ENCODE measurements around the gene NLRP5.

The NLRP5 gene

DNA sequence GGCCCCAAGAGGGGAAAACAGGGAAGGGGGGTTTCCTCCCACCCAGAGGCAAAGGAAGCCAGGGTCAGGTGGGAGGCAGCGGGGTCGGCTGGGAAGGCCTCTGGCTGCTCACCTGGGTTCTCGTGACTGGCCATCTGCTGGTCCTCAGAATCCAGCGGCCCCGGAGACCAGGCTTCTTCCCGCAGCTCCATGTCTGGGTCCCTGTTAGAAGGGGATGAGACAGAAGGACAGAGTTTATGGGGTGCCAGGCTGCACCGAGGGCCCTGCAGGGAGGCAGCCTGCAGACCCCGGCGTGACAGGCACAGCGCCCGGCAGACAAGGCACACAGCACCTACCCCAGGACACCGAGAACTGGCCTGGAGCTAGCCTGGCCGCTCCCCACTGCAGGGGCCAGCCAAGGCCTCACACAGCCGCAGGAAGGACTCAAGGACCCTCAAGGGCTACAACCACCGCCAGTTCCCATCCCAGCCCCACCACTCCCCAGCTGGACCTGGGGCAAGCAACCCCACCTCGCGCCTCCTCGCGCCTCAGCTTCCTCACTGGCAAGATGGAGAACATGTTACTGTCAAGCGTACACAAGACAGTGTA lies 116.5 kb downstream of the NLRP5 start:
- CTCF ChIA-PET: interaction anchor here (0.6 to 1.9 kb wide), 3 partner anchors 22 to 354 kb away, joined by 4 to 5 read pairs (median 4); no protein-coding TSS in a partner anchor
- H3K27ac ChIP-seq (ENCODE audit: extremely low read depth, low read depth, low read length): no peak overlapping the region
- H3K4me3 ChIP-seq (ENCODE audit: low read depth, low read length): no peak overlapping the region
- POLR2A ChIA-PET: interaction anchor here (0.6 kb wide), 1 partner anchor 212 kb away, joined by 11 read pairs; the partner anchor contains the start of gene ZSCAN5A
- H3K9me3 ChIP-seq (ENCODE audit: control insufficient read depth, insufficient read depth, low read depth, low read length): no peaks in the 10 kb centered on the region
- TF ChIP-seq ZNF843 (tag by site-specific recombination; IDR thresholded peaks at IDR 0.05): no peak
- no peak for TF ChIP-seq ZBTB1 (tag by site-specific recombination; IDR thresholded peaks at IDR 0.05)
- no peak for TF ChIP-seq ZNF76 (tag by site-specific recombination; IDR thresholded peaks at IDR 0.05; ENCODE audit: borderline replicate concordance, low read depth)
- TF ChIP-seq, protein P1, sequence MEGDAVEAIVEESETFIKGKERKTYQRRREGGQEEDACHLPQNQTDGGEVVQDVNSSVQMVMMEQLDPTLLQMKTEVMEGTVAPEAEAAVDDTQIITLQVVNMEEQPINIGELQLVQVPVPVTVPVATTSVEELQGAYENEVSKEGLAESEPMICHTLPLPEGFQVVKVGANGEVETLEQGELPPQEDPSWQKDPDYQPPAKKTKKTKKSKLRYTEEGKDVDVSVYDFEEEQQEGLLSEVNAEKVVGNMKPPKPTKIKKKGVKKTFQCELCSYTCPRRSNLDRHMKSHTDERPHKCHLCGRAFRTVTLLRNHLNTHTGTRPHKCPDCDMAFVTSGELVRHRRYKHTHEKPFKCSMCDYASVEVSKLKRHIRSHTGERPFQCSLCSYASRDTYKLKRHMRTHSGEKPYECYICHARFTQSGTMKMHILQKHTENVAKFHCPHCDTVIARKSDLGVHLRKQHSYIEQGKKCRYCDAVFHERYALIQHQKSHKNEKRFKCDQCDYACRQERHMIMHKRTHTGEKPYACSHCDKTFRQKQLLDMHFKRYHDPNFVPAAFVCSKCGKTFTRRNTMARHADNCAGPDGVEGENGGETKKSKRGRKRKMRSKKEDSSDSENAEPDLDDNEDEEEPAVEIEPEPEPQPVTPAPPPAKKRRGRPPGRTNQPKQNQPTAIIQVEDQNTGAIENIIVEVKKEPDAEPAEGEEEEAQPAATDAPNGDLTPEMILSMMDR (tag by site-specific recombination; IDR thresholded peaks at IDR 0.05): no peak
- TF ChIP-seq ZNF223 (tag by site-specific recombination; IDR thresholded peaks at IDR 0.05): no peak
- TF ChIP-seq ZNF133 (tag by site-specific recombination; IDR thresholded peaks at IDR 0.05): no peak
- no peak for TF ChIP-seq ZIC2 (tag by site-specific recombination; IDR thresholded peaks at IDR 0.05)
- no peak for TF ChIP-seq ZNF776 (tag by site-specific recombination; IDR thresholded peaks at IDR 0.05; ENCODE audit: borderline replicate concordance)
- TF ChIP-seq ZNF558 (tag by site-specific recombination; IDR thresholded peaks at IDR 0.05): no peak
- peaks cover 10% of the 10 kb centered on the region for H3K4me1 ChIP-seq (ENCODE audit: control insufficient read depth, insufficient read depth, low read length)
- peaks cover 0 to 41% of the 10 kb centered on the region in 2 experiments; a peak in 2 of 3 replicates for H3K36me3 ChIP-seq (ENCODE audit: control insufficient read depth in 2 of 2, insufficient read depth in 1 of 2, low read length in 2 of 2)

DNA sequence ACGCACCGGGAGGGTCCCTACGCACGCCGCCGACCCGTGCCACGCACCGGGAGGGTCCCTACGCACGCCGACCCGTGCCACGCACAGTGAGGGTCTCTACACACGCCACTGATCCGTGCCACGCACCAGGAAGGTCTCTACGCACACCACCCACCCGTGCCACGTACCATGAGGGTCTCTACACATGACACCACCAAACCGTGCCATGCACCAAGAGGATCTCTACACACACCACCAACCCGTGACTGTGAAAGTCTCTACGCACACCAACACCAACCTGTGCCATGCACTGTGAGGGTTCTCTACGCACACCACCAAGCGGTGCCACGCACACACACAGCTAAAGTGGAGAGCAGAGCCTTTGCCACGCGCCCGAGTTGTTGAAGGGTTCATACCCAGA lies 117.8 kb downstream of the NLRP5 start:
- TF ChIP-seq ZNF37A (tag by site-specific recombination; IDR thresholded peaks at IDR 0.05): no peak
- TF ChIP-seq, protein P2, sequence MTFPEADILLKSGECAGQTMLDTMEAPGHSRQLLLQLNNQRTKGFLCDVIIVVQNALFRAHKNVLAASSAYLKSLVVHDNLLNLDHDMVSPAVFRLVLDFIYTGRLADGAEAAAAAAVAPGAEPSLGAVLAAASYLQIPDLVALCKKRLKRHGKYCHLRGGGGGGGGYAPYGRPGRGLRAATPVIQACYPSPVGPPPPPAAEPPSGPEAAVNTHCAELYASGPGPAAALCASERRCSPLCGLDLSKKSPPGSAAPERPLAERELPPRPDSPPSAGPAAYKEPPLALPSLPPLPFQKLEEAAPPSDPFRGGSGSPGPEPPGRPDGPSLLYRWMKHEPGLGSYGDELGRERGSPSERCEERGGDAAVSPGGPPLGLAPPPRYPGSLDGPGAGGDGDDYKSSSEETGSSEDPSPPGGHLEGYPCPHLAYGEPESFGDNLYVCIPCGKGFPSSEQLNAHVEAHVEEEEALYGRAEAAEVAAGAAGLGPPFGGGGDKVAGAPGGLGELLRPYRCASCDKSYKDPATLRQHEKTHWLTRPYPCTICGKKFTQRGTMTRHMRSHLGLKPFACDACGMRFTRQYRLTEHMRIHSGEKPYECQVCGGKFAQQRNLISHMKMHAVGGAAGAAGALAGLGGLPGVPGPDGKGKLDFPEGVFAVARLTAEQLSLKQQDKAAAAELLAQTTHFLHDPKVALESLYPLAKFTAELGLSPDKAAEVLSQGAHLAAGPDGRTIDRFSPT (tag by site-specific recombination; IDR thresholded peaks at IDR 0.05): peak; percentile 41; the same call in 1 of the 2 replicates
- TF ChIP-seq, protein P3, sequence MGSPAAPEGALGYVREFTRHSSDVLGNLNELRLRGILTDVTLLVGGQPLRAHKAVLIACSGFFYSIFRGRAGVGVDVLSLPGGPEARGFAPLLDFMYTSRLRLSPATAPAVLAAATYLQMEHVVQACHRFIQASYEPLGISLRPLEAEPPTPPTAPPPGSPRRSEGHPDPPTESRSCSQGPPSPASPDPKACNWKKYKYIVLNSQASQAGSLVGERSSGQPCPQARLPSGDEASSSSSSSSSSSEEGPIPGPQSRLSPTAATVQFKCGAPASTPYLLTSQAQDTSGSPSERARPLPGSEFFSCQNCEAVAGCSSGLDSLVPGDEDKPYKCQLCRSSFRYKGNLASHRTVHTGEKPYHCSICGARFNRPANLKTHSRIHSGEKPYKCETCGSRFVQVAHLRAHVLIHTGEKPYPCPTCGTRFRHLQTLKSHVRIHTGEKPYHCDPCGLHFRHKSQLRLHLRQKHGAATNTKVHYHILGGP (tag by site-specific recombination; IDR thresholded peaks at IDR 0.05): no peak
- Histone ChIP-seq H3K4me3 (ENCODE audit: low read depth, low read length) (no peak overlapping the region), H3K36me3 (ENCODE audit: control insufficient read depth in 2 of 2, insufficient read depth in 1 of 2, low read length in 2 of 2) (peaks cover 0 to 29% of the 10 kb centered on the region in 2 experiments; a peak in 2 of 3 replicates), H3K4me1 (ENCODE audit: control insufficient read depth, insufficient read depth, low read length) (peaks cover 10% of the 10 kb centered on the region), H3K27ac (ENCODE audit: extremely low read depth, low read depth, low read length) (no peak overlapping the region), H3K9me3 (ENCODE audit: control insufficient read depth, insufficient read depth, low read depth, low read length) (no peaks in the 10 kb centered on the region)
- CTCF ChIA-PET: interaction anchor here (0.6 to 1.7 kb wide), 9 partner anchors 9 to 1489 kb away, joined by 3 to 9 read pairs (median 4); no protein-coding TSS in a partner anchor
- POLR2A ChIA-PET: interaction anchor here (1.2 kb wide), 1 partner anchor 16 kb away, joined by 5 read pairs; the partner anchor contains the start of gene ZNF787

DNA sequence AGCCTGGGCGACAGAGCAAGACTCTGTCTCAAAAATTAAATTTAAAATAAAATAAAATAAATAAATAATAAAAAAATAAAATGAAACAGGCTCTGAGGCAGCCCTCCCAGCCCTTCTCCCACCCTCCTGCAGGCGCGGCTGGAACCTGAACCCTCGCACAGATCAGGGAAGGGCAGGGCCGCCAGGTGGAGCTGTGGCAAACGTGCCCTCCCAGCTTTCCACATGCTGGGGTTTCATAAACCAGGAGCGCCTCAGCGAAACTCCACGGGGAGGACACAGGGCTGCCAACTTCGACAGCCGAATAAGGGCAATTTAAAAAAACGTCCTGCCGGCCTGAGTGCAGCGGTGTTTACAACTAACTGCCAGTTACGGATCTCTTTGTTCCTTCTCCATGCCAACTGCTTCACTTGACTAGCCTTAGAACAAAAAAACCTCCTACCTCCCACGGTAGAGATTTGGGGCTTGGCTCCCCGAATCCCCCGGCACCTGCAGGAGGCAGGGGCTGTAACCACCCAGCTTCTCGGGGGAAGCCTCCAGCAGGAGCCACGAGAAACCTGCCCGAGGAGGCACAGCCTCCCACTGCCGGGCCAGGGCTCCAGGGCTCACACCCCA lies 118.6 kb downstream of the NLRP5 start:
- ChIA-PET POLR2A (interaction anchor here (1.2 kb wide), 1 partner anchor 16 kb away, joined by 5 read pairs; the partner anchor contains the start of gene ZNF787), CTCF (interaction anchor here (0.6 to 1.7 kb wide), 17 partner anchors 9 to 1851 kb away, joined by 3 to 9 read pairs (median 4); partner anchors contain the start of gene GALP)
- Histone ChIP-seq H3K27ac (ENCODE audit: extremely low read depth, low read depth, low read length) (0 out of 2 replicates have a peak overlapping the region, but pooled peaks have one; percentile 41), H3K4me3 (ENCODE audit: low read depth, low read length) (no peak overlapping the region), H3K4me1 (ENCODE audit: control insufficient read depth, insufficient read depth, low read length) (peaks cover 10% of the 10 kb centered on the region), H3K36me3 (ENCODE audit: control insufficient read depth in 2 of 2, insufficient read depth in 1 of 2, low read length in 2 of 2) (peaks cover 0 to 23% of the 10 kb centered on the region in 2 experiments; a peak in 2 of 3 replicates), H3K9me3 (ENCODE audit: control insufficient read depth, insufficient read depth, low read depth, low read length) (no peaks in the 10 kb centered on the region)
- TF ChIP-seq ZNF223 (tag by site-specific recombination; IDR thresholded peaks at IDR 0.05) (no peak), BCL11A (tag by site-specific recombination; IDR thresholded peaks at IDR 0.05; ENCODE audit: low read depth) (no peak), ZNF596 (tag by site-specific recombination; IDR thresholded peaks at IDR 0.05) (no peak), ZNF660 (tag by site-specific recombination; IDR thresholded peaks at IDR 0.05) (peak; percentile 87), ZNF76 (tag by site-specific recombination; IDR thresholded peaks at IDR 0.05; ENCODE audit: borderline replicate concordance, low read depth) (no peak), ZNF16 (tag by site-specific recombination; IDR thresholded peaks at IDR 0.05; ENCODE audit: low read depth) (no peak), ZBTB7A (tag by site-specific recombination; IDR thresholded peaks at IDR 0.05; ENCODE audit: low read depth) (no peak), KLF9 (tag by site-specific recombination; IDR thresholded peaks at IDR 0.05; ENCODE audit: low read depth) (no peak)
- TF ChIP-seq, protein P4, sequence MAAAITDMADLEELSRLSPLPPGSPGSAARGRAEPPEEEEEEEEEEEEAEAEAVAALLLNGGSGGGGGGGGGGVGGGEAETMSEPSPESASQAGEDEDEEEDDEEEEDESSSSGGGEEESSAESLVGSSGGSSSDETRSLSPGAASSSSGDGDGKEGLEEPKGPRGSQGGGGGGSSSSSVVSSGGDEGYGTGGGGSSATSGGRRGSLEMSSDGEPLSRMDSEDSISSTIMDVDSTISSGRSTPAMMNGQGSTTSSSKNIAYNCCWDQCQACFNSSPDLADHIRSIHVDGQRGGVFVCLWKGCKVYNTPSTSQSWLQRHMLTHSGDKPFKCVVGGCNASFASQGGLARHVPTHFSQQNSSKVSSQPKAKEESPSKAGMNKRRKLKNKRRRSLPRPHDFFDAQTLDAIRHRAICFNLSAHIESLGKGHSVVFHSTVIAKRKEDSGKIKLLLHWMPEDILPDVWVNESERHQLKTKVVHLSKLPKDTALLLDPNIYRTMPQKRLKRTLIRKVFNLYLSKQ (tag by site-specific recombination; IDR thresholded peaks at IDR 0.05; ENCODE audit: borderline replicate concordance): no peak
- TF ChIP-seq, protein P5, sequence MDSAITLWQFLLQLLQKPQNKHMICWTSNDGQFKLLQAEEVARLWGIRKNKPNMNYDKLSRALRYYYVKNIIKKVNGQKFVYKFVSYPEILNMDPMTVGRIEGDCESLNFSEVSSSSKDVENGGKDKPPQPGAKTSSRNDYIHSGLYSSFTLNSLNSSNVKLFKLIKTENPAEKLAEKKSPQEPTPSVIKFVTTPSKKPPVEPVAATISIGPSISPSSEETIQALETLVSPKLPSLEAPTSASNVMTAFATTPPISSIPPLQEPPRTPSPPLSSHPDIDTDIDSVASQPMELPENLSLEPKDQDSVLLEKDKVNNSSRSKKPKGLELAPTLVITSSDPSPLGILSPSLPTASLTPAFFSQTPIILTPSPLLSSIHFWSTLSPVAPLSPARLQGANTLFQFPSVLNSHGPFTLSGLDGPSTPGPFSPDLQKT (IDR thresholded peaks at IDR 0.05; ENCODE audit: borderline replicate concordance, low read depth, low read length): no peak
